ENCODE data around the gene LPP.

- TF ChIP-seq CTCF (IDR thresholded peaks at IDR 0.05; ENCODE audit: borderline replicate concordance, extremely low read depth, low read length, poor library complexity, severe bottlenecking): no peak
- no peak for TF ChIP-seq EZH2 (IDR thresholded peaks at IDR 0.05; ENCODE audit: borderline replicate concordance, low read depth, low read length, severe bottlenecking)
Measured at GRCh38 chr3:188782613-188783124, 628.7 kb downstream of the LPP start.

Measured in DND-41 (cell line).